Inflammatory macrophage treated with lipopolysaccharide for 4 hours (primary cell): ENCODE results near the gene ME3.

Experiments used
- DNase-seq: peaks from one replicate; pipeline ENCODE4 v3.0.0-alpha.2; 2020

Gene ME3

GRCh38 chr11:86692317-86692716, 19.9 kb upstream of the ME3 start:
- no peak for DNase-seq

DNA sequence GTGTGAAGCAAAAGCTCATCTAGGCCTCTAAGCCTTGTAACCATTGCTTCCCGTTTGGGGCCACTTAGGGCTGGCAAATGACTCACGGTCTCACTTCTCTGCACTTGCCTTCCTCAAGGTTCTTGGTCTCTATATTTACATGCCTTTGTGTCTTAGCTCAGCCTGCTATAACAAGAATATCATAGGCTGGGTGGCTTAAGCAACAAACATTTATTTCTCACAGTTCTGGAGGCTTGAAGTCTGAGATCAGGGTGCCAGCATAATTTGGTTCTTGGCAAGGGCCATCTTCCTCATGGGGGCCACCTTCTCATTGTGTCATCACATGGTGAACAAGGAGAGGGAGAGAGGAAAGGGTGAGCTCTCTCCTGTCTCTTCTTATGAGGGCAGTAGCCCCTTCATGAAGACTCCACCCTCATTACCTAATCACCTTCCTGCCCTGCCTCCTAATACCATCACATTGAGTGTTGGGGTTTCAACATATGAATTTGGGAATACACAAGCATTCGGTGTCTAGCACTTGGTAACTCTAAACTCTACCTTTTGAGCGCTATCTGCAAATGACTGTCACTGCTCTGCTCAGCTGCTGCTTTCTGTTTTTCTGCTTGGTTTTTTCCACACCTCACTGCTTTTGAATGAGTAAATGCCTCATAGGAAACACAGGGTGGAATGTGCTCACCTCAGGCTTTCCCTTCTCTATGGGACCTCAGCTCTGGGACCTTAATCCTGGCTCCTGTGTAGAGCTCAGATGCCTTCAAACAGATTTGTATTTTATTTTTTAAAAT, 16.2 kb upstream of the ME3 start:
- peak; percentile 78 for DNase-seq

DNA sequence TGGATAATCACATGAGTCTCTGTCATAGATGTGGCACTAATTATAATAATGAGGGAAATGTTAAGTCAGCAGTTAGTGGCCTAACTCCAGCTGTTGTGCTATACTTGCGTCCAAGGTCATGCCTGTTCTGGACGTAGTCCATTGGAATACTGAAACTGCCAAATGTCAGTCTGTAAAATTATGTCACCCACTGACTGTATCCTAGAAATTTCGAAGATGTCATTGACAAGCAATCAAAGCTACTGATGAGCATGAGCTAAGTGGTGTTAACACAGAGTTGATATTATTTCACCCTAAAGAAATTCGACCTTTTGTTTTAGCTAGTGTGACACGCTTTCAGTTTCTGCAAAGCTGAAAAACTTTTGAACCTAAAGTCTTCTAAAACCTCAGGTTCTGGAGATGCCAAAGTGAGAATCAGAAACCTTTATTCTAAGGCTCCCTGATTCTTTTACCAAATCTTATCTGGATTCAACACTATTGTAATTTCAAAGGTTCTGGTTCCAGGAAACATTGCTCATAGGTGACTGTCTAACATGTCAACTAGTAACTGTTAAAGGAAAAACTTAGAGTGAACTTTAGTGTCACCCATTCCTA, 14.9 kb upstream of the ME3 start:
- peak; percentile 15 for DNase-seq

- DNase-seq = no peak
Measured at GRCh38 chr11:86686531-86686930, 14.1 kb upstream of the ME3 start.

DNA sequence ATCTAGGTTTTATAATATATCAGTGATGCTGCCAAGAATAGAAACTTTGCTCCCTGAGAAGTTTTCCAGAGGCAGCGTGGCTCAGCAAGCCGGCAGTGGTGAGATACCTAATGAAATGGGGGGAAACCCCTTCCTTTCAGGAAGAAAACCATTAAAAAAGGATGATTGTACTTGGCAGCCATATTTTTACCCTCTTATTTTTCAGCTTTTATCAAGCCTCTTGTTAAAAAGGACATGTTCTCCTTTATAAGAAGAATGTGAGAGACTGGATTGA, 9.0 kb upstream of the ME3 start:
- no peak for DNase-seq

DNA sequence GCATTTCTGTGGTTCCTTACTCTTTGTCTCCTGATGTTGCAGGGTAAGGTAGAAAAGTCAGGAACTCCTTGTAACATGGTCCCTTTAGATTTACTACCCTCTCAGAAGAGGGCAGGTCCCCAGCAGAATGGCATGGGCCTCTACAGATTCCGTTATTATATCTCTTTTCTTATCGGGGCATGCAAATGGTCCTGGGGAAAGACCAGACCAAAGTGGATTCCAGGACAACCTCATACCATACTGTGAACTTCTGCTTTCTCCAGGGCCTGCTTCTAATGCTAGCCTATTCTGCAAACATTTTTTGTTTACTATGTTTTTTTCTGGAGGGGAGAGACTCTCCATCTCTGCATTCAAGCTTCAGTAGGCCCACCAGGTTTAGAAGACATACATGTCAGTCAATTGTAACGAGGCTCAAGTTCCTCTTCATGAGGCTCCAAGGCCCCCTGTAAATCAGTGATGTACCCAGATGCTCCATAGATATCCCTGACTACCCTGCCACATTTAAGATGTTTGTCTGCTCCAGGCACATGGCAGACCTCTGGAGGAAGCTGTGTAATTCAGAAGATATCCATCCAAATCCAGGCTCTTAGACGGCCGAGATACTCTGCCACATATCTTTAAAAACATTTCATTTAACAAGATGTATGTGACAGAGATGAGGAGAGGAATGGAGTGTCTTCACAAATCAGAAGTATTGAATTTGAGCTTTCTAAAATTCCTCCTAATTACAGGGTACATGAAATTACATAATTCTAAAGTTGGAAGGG, 8.5 kb upstream of the ME3 start:
- DNase-seq = no peak

GRCh38 chr11:86678823-86679222, 6.4 kb upstream of the ME3 start:
- DNase-seq = no peak

GRCh38 chr11:86678296-86678695, 5.9 kb upstream of the ME3 start:
- DNase-seq = no peak

DNA sequence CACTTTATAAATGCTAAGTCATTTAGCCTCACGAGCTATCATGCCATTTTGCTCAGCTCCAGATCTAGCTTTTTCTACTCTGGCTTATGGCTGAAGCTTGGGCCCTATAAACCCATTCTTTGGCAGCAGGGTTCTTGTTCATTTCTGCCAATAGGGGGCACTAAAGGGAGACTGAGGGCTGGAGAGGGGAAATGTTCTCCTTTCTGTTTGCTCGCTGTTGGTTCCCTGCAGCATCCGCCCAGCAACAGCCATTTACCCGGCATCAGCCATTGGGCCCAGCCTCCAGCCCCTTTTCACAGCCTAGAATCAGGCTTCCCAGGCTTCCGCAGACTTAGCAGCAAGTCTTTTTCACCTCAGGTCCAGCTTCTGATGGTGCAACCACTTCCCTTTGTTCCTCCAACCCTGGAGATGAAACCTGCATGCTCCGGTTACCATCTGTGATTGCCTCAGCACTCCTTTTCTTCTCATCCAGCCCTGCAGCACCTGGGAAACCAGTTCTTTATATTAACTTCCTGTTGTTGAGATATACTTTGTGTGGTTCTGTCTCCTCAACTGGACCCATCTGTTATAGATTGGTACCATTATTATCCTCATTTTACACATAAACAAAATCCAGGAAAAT, 4.2 kb upstream of the ME3 start:
- peak; percentile 40 for DNase-seq

DNA sequence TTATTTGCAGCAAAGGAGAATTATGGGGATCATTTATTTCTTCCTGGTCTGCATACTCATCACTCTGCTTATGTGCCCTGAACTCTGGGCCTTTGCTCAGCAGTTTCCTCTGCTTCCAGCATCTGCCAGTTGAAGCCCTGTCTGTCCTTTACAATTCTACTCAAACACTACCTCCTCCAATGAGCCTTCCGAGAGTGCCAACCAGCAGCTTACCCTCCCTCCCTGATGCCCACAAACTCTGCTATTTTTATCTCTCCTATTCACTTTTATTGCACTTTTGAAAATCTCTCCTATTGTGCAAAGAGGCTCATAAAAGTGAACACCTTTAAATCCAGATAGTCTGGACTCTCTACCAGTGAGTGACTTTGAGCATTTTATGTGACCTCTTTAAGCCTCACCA, 3.6 kb upstream of the ME3 start:
- DNase-seq = no peak

DNA sequence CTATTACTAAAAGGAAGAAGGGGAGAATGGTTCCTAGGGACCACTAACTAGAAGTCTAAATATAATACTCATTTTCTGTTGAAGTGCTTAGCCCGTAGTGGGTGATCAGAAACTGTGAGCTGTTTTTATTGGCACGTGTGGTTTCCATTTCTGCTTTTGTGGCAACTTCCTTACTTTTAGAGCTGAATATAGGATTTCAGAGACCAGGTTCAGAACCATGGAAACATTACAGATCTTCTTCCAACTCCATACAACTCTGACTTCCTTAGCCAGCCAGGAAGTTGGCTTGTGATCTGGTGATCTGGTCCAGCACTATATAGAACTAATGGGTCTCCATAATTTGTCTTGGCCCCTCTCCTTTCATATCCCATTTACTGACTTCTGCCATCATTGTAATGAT, 2.6 kb upstream of the ME3 start:
- peak; percentile 51 for DNase-seq

- DNase-seq = no peak
Measured at GRCh38 chr11:86673872-86674750, 1.7 kb upstream of the ME3 start.

GRCh38 chr11:86673055-86673843, 833 bp upstream of the ME3 start:
- no peak for DNase-seq

DNA sequence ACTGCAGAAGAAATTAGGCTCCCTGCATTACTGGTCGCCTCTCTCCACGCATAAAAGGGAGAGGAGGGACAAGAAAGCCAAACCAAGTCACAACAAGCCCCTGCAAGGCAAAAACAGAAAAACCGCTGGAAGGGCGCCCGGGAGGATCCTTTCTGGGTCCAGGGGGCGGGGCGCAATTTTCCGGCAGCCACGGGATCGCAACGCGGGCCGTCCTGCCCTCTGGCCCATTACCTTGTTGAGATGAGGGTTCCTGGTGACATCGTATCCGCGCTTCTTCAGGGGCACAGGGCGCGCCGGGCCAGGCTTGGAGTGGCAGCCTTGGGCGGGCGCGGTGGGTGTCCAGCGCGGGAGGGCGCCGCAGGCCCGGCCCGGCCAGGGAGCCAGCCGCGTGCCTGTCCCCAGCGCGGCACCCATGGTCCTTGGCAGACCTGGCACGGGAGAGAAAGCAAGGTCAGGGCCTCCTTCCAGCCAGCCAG, 847 bp downstream of the ME3 start:
- no peak for DNase-seq

DNA sequence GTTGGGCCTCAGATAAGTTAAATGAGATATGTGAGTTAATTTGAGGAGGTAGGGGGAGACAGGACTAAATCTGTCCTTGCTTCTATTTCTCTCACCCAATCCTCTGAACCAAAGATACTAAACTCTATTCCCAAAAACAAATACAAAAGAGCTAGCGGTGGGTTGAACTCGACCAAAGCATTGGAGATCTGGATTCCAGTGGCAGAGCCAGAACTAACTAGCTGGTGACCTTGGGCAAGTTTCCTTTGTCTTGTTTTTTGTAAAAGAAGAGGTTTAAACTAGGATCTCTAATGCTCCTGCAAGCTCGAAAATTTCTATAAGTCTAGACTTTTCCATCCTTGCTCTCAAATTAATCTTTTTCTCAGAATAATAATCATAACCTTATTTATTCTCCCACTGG, 1.5 kb downstream of the ME3 start:
- no peak for DNase-seq

- DNase-seq = no peak
Measured at GRCh38 chr11:86670181-86670580, 2.2 kb downstream of the ME3 start.

- DNase-seq = no peak
Measured at GRCh38 chr11:86669424-86669823, 3.0 kb downstream of the ME3 start.

GRCh38 chr11:86668929-86669328, 3.5 kb downstream of the ME3 start:
- DNase-seq = no peak

GRCh38 chr11:86666193-86666592, 6.2 kb downstream of the ME3 start:
- DNase-seq = no peak

GRCh38 chr11:86664930-86665329, 7.5 kb downstream of the ME3 start:
- DNase-seq = no peak

GRCh38 chr11:86663761-86664160, 8.7 kb downstream of the ME3 start:
- DNase-seq = no peak

- DNase-seq = no peak
Measured at GRCh38 chr11:86663291-86663690, 9.1 kb downstream of the ME3 start.
